T-helper 1 cell (primary cell): ENCODE measurements around the gene HOXC13.

Source experiments
- DNase-seq, 5 donors: peaks; one replicate each; pipeline ENCODE4 v3.0.0-alpha.2; 2012 to 2020

The HOXC13 gene

DNA sequence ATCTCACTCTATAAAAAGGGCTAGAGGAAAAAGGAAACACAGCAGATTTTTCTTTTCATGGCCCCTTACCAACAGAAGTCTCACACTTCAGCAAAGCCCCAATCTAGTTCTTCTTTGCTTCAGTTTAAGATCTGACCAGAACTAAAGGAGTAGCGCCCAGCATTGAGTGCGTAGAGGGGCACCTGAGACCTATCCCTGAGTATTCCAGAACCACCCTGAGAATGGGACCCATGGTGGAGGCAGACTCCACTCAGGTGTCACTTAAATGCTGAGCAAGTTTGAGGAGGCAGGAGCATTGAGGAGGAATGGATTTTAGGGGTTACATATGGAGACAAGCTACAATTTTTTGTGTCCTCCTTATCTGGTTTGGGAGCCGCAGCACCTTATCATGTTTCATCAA is 32.5 kb downstream of the HOXC13 start:
- no peak for DNase-seq

DNA sequence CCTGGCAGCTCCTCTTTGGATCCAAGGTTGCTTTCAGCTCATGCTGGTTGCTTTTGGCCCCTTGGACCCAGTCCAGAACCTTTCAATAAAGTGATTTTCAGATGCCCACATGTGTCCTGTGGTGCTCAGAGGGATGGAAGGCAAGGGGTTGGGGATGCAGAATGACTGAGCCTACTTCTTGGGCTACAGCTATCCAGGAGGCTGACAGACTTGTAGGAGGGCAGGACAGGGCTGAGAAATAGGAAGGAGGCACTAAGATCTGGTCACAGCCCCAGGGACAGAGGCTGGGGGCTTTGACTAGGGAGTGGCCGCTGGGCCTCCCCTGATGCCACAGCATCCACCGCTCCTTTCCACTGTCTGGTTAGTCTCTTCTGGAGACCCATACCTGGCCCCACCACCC is 33.1 kb downstream of the HOXC13 start:
- no peak for DNase-seq

DNA sequence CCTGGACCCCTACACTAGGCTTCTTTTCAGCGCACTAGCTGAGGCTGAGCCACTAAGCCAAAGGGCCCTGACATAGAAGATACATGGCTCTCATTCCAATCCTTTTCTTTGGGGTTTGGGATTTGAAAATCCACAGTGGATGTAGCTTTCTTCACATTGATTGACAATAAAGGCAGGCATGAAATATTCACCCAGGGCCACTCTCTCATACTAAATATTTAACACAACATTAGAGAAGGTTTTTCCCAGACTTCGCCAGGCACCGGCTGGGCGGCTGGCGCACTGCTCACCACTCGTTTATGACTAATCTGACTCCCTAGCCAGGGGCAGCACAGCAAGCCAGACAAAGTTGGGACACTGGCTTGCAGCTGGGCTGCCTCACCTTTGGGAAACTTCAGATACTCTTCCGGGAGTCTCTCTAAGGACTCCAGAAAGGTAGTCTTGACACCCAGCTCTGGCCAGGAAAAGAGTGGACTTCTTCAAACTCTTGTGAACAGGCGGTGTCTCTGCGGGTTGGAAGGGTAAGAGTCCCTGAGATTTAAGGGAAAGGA is 33.6 kb downstream of the HOXC13 start:
- DNase-seq: no peak

DNA sequence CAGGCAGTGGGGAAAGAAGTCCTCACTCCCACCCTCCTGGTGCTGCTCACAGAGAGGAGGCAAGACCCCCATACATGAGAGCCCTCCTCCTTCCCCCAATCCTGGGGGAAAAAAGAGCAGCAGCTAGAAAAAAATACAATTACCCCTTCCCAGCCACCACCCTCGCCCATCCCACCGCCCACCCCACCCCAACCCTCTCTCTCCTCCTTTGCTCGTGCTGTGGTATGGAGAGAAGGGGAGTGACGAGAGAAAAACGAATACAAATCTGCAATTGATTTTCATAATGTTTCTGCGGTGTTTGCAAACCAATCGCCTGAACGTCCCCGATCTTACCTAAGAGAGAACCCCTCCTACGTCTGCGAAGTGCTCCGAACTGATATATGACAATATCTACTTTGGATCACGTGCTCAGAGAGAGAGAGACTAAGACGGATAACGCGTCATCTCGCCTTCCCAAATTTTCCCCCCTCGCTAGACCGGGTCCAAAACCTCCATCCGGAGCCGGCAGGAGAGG is 34.1 kb downstream of the HOXC13 start, which contains the start of gene HOXC11:
TSS of gene HOXC11 (plus strand) at position 405 of the 514 bp plus-strand sequence. CDS start 116 bp downstream, outside the sequence.
- no peak for DNase-seq

DNA sequence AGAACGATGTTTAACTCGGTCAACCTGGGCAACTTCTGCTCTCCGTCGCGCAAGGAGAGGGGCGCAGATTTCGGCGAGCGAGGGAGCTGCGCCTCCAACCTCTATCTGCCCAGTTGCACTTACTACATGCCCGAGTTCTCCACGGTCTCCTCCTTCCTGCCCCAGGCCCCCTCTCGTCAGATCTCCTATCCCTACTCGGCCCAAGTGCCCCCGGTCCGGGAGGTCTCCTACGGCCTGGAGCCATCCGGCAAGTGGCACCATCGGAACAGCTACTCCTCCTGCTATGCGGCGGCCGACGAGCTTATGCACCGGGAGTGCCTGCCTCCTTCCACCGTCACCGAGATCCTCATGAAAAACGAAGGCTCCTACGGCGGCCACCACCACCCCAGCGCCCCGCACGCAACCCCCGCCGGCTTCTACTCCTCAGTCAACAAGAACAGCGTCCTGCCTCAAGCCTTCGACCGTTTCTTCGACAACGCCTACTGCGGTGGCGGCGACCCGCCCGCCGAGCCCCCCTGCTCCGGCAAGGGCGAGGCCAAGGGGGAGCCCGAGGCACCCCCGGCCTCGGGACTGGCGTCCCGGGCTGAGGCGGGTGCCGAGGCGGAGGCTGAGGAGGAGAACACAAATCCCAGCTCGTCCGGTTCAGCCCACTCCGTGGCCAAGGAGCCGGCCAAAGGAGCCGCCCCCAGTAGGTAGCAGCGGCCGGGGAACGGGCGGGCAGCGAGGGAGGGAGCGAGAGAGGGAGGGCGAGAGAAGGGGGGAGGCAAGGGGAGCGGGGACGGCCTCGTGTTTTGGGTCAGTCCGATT is 34.8 kb downstream of the HOXC13 start:
- no peak for DNase-seq

DNA sequence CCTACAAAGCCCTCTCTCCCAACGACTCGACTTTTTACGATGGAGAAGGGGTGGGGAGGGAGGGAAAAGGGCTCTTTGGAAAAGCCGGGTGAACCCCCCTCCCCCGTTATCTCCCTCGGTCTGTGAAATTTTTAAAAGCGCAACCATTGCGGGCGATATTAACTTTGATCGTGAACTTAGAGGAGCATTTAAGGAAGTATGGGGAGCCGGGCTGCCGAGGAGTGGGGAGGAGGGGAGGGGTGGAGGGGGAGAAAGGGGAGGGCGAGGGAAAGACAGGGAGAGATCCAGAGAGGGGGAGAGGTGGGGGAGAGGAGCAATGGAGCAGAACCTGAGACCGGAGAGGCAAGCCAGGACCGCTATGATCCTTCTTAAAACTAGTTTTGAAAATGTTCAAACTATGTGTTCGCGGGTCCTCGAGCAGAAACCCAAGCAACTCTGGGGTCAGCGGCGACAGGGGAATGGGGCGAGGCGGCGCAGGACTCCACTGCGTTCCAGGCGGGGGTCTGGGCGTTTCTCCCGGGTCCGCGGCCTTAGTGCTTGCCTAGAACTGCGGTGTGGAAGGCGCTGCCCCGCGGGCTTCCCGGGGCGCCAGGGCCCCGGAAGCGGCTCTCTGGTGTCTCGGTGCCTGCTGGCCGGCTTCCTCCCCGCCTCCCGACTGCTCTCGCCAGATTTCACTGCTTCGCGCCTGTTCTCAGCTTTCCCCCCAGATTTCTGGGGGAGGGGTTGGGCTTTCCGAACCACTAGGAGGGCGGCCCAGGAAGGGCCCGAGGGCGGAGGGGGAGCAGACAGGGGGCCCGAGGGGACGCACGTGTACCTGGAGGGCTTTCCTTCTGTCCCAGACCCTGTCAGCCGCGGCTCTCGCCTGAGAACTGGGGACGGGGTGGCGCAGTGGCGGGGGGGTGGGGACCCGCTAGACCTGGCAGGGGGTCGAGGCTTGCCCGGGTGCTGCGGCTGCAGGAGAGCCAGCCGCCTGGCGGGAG is 35.7 kb downstream of the HOXC13 start, which contains the start of gene HOTAIR:
TSS of gene HOTAIR (minus strand) at position 871 of the 980 bp plus-strand sequence.
- peak in 2 of 5 donors; percentile 20 for DNase-seq

DNA sequence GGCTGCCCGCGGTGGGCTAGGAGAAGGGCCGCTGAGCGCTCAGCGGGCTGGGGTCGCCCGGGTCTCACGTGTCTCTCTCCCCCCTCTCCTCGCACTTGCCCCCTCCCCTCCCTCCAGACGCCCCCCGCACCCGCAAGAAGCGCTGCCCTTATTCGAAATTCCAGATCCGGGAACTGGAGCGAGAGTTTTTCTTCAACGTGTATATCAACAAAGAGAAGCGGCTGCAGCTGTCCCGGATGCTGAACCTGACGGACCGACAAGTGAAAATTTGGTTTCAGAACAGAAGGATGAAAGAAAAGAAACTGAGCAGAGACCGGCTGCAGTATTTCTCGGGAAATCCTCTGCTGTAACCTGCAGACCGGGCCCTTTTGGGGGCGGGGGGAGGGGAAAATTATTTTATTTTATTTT is 36.4 kb downstream of the HOXC13 start:
- no peak for DNase-seq

DNA sequence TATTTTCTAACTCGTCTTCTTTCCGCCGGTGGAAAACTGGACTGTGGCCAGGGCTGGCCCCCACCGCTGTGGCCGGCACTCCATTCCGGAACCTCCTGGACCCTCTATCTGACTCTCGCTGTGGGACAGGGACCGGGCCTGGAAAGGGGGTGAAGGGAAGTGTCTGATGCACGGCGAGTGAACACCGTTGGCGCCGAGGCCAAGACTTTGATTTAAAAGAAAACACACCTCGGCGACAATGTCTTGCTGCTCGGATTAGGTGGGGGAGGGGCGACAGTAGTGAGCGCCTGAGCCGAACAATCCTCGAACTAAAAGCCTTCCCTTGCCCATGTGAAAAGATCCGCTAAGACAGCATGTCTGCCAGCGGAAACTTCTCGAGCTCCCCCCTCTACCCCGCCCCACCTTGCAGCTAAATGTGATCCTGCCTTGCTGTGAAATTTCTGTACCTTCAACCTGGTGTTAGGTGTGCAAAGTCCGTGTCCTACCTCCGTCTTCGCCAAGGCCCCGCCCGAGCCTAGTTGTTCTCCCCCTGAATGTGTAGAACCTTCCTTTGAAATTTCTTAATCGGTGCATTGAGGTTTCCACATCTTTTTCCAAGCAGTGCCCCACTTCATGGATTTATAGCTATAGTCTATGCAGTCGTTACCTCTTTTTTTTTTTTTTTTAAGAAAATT is 37.0 kb downstream of the HOXC13 start:
- DNase-seq: no peak

DNA sequence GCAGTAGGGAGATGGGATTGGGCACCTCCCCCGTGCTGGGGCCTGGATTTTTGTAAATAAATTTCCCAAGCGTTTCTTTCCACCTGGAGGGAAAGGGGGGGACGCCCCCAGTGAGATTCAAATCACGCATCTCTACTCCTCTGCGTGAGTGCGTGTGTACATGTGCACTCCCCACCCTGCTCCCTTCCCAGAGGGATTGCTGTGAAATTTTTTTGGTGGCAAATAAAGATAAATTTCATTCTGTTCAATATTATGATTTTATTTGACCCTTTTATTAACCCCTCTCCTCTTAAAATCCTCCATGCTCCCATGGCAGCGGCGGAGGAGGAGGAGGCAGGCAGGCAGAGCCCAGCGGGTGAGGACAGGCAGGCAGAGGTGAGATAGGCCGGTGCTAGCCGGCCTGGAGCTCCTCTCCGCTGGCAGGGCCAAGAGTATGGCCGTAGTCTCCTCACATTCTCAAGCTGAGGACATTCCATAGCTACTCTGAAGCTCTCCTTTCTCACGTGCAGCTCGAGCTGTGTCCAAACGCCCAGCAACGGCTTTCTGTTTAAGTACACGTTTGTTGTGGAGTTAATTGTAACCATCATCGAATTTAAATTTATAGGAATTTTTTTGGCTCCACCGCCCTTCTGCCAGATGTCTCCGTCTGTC is 37.7 kb downstream of the HOXC13 start:
- DNase-seq: no peak

DNA sequence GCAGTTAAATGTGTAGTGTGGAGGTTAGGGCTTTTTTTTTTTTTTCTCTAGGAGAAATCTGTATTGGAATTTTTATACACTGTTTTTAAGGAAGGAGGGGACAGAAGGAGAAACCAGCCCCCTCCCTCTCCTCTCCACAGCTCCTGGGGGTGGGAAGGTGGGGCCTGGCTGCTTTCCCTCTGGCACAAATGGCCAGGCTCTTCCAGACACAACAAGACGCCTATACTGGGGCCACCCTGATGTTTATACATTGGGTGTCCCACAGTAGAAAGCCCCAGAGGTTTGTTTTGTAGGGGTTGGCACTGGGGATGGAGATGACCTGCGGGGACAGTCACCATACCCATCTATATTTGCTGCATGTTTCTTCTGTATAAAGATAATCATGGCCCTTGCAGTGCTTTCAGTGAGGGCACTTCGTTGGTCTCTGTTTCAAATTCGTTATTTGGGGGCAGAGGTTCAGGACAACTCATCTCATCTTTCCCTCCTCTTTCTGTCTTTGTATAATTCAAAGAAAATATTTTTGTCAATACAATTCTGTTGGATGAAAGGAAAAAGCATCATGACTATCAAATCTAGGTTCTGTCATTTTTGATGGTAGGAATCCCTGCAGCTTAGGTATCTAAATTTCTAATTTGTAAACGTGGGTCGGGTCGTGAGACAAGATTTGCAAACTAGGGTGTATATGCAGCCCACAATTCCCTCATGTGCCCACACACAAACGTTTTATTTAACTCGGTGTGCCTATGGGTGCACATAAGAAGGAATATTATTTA is 38.4 kb downstream of the HOXC13 start:
- DNase-seq: no peak

DNA sequence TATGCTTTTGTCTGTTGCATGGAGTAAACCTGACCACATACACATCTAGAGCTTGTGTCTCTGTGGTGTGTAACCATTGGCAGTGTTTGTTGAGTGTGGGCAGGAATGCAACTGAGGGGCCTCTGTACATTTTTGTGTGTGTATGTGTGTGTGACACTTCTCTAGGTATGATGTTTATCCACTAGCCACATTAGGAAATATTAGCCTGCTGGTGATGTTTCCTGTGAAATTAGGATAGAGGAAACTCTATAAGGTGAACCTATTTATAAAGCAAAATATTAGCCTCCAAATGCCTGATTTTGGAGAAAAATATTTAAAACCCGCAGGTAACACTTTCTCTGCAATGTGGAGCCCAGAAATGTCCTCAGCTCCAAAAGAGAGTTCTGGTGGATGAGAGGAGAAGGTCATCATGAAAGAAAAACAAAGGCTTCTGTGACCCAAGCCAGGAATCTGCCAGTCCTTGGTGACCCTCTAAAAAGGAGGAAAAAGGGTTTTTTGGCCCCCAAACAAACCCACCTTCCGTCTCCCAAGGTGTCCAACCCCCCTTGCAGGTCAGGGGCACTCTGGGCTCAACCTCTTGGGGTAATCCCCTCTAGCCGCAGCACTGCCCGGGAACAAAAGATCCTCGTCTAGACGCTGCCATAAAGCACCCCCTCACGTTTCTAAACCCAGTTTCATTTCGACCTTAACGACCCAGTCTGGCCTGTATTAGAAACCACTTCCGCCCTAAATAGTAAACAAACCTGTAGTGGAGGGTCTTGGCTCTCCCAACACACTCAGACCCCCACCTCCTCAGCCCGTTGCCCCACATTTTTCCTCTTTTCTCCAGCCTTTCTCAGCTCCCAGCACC is 39.2 kb downstream of the HOXC13 start:
- DNase-seq: no peak

DNA sequence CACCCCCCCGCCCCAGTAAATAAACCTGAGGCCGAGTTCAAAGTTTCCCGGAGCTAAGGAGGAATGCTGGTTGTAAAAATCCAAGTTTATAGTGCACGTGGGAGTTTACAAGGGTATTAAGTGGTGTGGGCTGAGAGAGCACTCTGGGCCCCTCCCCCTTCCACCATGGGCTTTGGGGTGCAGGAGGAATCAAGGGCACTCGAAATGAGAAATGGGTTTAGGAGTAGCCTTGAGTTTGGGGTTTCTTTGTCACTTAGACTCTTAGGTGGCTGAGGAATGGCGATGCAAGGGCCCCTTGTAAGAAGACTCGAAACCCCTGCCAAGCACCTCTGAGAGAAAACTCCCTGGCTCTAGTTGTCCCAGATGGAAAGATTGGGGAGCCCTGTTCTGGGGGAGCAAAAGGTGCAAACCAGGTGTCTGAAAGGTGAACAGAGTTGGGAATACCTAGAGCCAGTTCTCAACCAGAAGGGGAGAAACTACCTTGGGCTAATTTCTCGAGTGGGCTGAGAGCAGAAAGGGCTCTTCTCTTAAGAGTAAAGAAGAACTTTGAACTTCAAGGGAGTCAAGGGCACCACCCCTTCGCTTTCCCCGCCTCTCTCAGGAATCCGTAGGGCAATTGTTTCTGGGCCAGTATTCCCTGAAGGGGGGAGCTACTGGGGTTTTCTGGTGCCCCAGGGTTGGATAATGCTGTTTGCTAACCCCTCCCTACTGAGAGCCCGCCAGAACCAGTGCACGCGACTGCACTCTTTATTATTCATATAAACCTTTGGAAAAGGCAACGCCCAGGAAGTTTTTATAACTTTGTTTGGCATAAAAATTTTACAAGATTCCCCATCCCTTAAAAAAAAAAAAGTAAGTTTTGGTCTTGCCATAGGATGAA is 40.1 kb downstream of the HOXC13 start:
- no peak for DNase-seq

DNA sequence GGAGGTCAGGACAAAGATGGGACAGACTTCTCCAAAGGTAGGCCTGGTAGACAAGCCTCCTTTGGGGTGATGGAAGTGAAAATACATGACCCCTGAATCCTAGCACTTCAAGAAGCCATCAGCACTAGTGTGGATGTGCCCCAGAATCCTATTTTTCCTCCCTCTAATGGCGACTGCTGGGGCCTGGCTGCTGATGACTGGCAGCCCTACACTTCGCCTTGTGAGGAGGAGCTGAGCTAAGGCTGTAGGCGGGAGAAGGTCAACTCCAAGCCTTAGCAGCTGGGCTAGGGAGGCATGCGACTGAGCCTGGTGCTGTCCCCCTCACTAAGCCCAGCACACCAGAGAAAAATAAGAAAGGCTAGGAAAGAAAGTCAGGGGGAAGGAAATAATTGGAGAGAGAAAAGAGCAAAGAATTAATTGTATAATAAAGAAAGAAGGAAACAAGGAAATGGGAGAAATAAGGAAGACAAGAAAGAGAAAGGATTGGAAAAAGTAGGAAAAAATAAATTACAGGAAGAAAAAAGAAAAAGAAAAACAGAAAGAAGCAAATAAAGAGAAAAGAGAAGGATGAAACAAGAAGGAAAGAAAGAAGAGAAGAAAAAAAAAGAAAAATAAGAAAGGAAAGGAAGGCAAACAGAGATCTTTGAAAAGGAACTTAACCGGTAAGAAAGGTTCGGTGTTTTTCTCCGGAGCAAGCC is 41.6 kb downstream of the HOXC13 start:
- DNase-seq: no peak

DNA sequence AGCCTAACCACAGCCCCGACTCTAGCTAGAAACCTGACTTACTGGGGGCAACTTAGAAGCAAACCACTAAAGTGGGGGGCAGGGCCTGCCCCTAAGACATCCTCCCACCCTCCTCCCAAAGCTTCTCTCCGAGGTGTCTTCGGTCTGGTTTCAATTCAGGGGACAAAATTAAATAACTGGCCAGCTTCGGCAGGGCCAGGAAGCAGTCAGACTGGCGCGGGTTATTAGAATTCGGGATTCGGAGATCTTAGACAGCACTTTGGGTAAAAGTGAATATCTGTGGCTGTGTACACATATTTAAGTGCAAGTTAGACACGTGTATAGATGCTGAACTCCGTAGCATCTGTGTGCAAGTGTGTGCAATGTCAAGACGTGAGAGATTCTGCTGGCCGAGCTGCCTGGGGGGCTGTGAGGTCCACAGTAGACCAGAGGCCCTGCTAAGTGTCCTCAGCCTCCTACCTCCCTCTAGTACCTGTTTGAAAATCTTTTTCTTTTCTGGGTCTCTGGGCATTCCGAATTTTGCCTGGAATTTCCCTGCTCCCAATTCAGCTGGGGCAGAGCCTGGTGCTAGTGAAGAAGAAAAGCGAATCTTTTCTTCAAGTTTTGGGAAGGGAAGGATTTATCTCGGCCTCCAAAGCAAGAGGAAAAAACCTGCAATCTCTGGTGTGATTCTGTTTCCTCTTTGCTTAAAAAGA is 42.3 kb downstream of the HOXC13 start:
- no peak for DNase-seq

DNA sequence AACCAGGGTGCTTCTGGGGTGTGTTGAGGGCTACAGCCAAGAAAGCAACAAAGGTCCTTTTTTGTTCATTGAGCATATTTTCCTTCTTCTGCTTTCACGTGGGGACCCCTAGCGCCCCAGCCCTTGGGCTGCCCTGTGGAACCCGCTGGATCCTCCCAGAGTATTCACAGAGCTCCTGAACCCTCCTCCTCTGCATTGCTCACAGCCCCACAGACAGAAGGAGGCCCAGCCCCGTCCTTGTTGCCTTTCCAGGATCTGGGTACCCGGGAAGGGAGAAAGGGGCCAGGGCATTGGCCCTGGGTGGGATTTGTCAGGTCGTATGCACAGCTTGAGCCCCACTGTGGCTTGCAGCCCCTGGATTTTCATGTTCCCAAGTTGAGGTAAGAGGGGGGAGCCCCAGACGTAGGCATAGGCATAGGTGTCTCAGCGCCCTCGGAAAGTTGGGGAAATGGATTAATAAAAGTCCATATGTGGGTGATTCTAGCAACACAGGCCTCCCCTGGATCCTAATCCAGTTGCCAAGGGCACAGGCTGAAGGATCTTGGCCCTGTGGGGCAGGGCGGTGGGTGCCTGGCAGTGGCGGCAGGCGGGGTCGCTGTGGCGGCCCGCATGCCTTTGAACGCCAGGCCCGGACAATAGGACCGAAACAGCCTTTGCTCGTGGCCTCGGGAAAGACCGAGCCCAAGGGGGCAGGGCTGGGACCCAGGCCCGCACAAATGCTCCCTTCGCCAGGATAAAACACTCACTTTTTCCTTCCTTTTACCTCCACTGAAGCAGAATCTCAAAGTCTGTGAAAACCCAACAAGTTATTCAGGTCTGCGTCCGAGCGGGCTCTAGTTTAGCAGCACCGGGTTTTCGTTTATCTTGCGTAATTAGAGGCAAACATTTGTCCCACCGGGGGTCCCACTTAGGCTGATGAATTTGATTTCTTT is 43.3 kb downstream of the HOXC13 start:
- DNase-seq: no peak
